H9 (cell line): ENCODE results near the gene MALRD1. TPM values are rescaled to one million over a fixed set of nuclear protein-coding genes. Genes with fewer than 3 reads are reported as not detected.

ENCODE experiments used
- DNase-seq: peaks from one replicate; pipeline ENCODE4 v3.0.0-alpha.2; 2017
- H2AFZ ChIP-seq: one replicate; pipeline ENCODE4 v1.6.1; 2013; ENCODE audit warnings: mild to moderate bottlenecking, low read length, control low read depth, moderate library complexity
- H2AK5ac ChIP-seq: 2 replicates; pipeline ENCODE4 v1.6.1; 2013; ENCODE audit warnings: low read length, control low read depth, mixed read lengths; ENCODE audit not compliant: insufficient read length
- H2BK120ac ChIP-seq: one replicate; pipeline ENCODE4 v1.6.1; 2013; ENCODE audit warnings: low read depth, mild to moderate bottlenecking, low read length, control low read depth, inconsistent platforms; ENCODE audit not compliant: poor library complexity, severe bottlenecking
- H2BK12ac ChIP-seq: 2 replicates; pipeline ENCODE4 v1.6.1; 2013; ENCODE audit warnings: low read length, control low read depth, mixed read lengths, low read depth; ENCODE audit not compliant: insufficient read length
- H2BK15ac ChIP-seq: 2 replicates; pipeline ENCODE4 v1.6.1; 2013; ENCODE audit warnings: low read depth, low read length, control low read depth
- H2BK20ac ChIP-seq: one replicate; pipeline ENCODE4 v1.6.1; 2013; ENCODE audit warnings: low read depth, mild to moderate bottlenecking, low read length, control low read depth, inconsistent platforms; ENCODE audit not compliant: poor library complexity, severe bottlenecking
- H2BK5ac ChIP-seq: 2 replicates; pipeline ENCODE4 v1.6.1; 2013; ENCODE audit warnings: low read length, control low read depth, mixed read lengths; ENCODE audit not compliant: insufficient read length
- H3K14ac ChIP-seq: 2 replicates; pipeline ENCODE4 v1.6.1; 2013; ENCODE audit warnings: low read length, control low read depth; ENCODE audit not compliant: insufficient read depth
- H3K18ac ChIP-seq: 2 replicates; pipeline ENCODE4 v1.6.1; 2013; ENCODE audit warnings: low read depth, mild to moderate bottlenecking, mixed read lengths, low read length, control low read depth; ENCODE audit not compliant: insufficient read length
- H3K23ac ChIP-seq: 2 replicates; pipeline ENCODE4 v1.6.1; 2013; ENCODE audit warnings: low read length, control low read depth, mixed read lengths, low read depth; ENCODE audit not compliant: insufficient read length
- H3K23me2 ChIP-seq: 2 replicates; pipeline ENCODE4 v1.6.1; 2013; ENCODE audit warnings: low read depth, mild to moderate bottlenecking, mixed read lengths, low read length, control low read depth; ENCODE audit not compliant: insufficient read length, poor library complexity, severe bottlenecking
- H3K27ac ChIP-seq: 2 replicates; pipeline ENCODE4 v1.5.1; 2013; ENCODE audit warnings: low read length, control low read depth, mixed read lengths, low read depth; ENCODE audit not compliant: insufficient read length
- H3K27me3 ChIP-seq: 2 replicates; pipeline ENCODE4 v1.6.1; 2013; ENCODE audit warnings: low read length, control low read depth, inconsistent platforms; ENCODE audit not compliant: insufficient read depth
- H3K4ac ChIP-seq: 2 replicates; pipeline ENCODE4 v1.6.1; 2013; ENCODE audit warnings: low read depth, mild to moderate bottlenecking, control low read depth, inconsistent platforms, low read length, moderate library complexity
- H3K4me1 ChIP-seq: 2 replicates; pipeline ENCODE4 v1.6.1; 2013; ENCODE audit warnings: low read length, control low read depth, inconsistent platforms; ENCODE audit not compliant: insufficient read depth
- H3K4me2 ChIP-seq: 2 replicates; pipeline ENCODE4 v1.6.1; 2013; ENCODE audit warnings: low read length, control low read depth, mixed read lengths; ENCODE audit not compliant: insufficient read length, insufficient read depth
- H3K56ac ChIP-seq: 2 replicates; pipeline ENCODE4 v1.6.1; 2013; ENCODE audit warnings: low read depth, mild to moderate bottlenecking, mixed read lengths, low read length, control low read depth; ENCODE audit not compliant: insufficient read length
- H3K79me1 ChIP-seq: 2 replicates; pipeline ENCODE4 v1.6.1; 2013; ENCODE audit warnings: low read depth, mild to moderate bottlenecking, moderate library complexity, low read length, control low read depth, inconsistent platforms; ENCODE audit not compliant: insufficient read depth, poor library complexity, severe bottlenecking
- H3K79me2 ChIP-seq: 2 replicates; pipeline ENCODE4 v1.6.1; 2013; ENCODE audit warnings: low read length, control low read depth, inconsistent platforms; ENCODE audit not compliant: insufficient read depth
- H3K9ac ChIP-seq: 2 replicates; pipeline ENCODE4 v1.6.1; 2013; ENCODE audit warnings: low read length, control low read depth, mixed read lengths; ENCODE audit not compliant: insufficient read length; ENCODE audit errors: extremely low read depth
- H3K9me3 ChIP-seq: one replicate; pipeline ENCODE4 v1.6.1; 2013; ENCODE audit warnings: low read depth, low read length, inconsistent platforms; ENCODE audit not compliant: control insufficient read depth
- H3T11ph ChIP-seq: one replicate; pipeline ENCODE4 v1.6.1; 2013; ENCODE audit warnings: mild to moderate bottlenecking, low read length, control low read depth, inconsistent platforms
- H4K20me1 ChIP-seq: one replicate; pipeline ENCODE4 v1.6.1; 2013; ENCODE audit not compliant: control insufficient read depth, insufficient read length, insufficient read depth
- H4K5ac ChIP-seq: 2 replicates; pipeline ENCODE4 v1.6.1; 2013; ENCODE audit warnings: low read depth, mild to moderate bottlenecking, mixed read lengths, low read length, control low read depth; ENCODE audit not compliant: insufficient read length
- H4K8ac ChIP-seq: replicated peaks from 2 replicates; pipeline ENCODE4 v1.6.1; 2013; ENCODE audit warnings: low read length, control low read depth, mixed read lengths, low read depth; ENCODE audit not compliant: insufficient read length
- H4K91ac ChIP-seq: 2 replicates; pipeline ENCODE4 v1.6.1; 2013; ENCODE audit warnings: low read depth, mild to moderate bottlenecking, moderate library complexity, mixed read lengths, low read length, control low read depth; ENCODE audit not compliant: insufficient read length
- H3K27ac Mint-ChIP-seq, 3 experiments: 2 replicates in 2 of 3; 3 replicates in 1 of 3; pipeline ENCODE4 v1.8.0; 2020 to 2021; ENCODE audit warnings: mixed read lengths in 3 of 3, mild to moderate bottlenecking in 1 of 3, moderate library complexity in 1 of 3
- H3K27me3 Mint-ChIP-seq: 2 replicates; pipeline ENCODE4 v1.8.0; 2021; ENCODE audit warnings: low read depth, mild to moderate bottlenecking, moderate library complexity, mixed read lengths
- H3K36me3 Mint-ChIP-seq, 3 experiments: 2 replicates in 2 of 3; 3 replicates in 1 of 3; pipeline ENCODE4 v1.8.0; 2020 to 2021; ENCODE audit warnings: low read depth in 3 of 3, mixed read lengths in 3 of 3; ENCODE audit not compliant: insufficient read depth in 1 of 3
- H3K4me1 Mint-ChIP-seq, 2 experiments: 2 replicates each; pipeline ENCODE4 v1.8.0; 2020; ENCODE audit warnings: mixed read lengths in 2 of 2
- H3K4me3 Mint-ChIP-seq, 2 experiments: 2 replicates in 1 of 2; 3 replicates in 1 of 2; pipeline ENCODE4 v1.8.0; 2020 to 2021; ENCODE audit warnings: mild to moderate bottlenecking in 2 of 2, mixed read lengths in 2 of 2, moderate library complexity in 1 of 2
- H3K9me3 Mint-ChIP-seq, 2 experiments: 2 replicates in 1 of 2; 3 replicates in 1 of 2; pipeline ENCODE4 v1.8.0; 2020; ENCODE audit warnings: mild to moderate bottlenecking in 2 of 2, mixed read lengths in 2 of 2, moderate library complexity in 1 of 2
- WGBS: extraction: QIAGEN DNeasy Blood & Tissue Kit; methylation state at CpG from one replicate; pipeline ENCODE4 v1.1.7; 2013; ENCODE audit warnings: missing lambda C conversion rate, low lambda C conversion rate, mixed read lengths; ENCODE audit not compliant: insufficient read length; ENCODE audit errors: extremely low coverage; 5-methylcytosine and 5-hydroxymethylcytosine counted together
- total RNA-seq: library from RNA; stranded (reverse); gene quantifications from 2 replicates; pipeline ENCODE4 v1.2.1, GENCODE V29; 2021
- TF ChIP-seq, protein P1 (sequence below): fragments of 200-600 bp; sonication (generic); conservative IDR thresholded peaks from 3 replicates; pipeline ENCODE4 v1.8.0; 2021; ENCODE audit warnings: antibody characterized with exemption, mild to moderate bottlenecking

Gene MALRD1
- total RNA-seq, 1 experiment from 2014 or later: 0.20 TPM

DNA sequence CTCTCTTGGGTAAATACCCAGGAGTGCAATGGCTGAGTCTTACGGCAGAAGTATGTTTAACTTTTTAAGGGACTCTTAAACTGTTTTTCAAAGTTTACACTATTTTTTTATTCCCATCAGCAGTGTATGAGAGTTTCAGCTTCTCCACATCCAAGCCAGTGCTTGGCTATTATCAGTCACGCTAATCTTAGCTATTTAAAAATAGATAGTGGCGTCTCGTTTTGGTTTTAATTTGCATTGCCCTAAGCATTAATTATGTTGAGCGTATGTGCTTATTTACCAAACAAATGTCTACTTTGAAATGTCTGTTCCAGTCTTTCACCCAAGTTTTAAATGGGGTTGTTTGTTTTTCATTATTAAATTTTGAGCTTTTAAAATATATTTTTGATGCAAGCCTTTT is 164.0 kb downstream of the MALRD1 start:
- no peaks in the 10 kb centered on the region; the same call in 1 of the 2 replicates for H3K27me3 Mint-ChIP-seq
- H3K18ac ChIP-seq: no peak overlapping the region
- no peak overlapping the region for H2BK5ac ChIP-seq
- no peak overlapping the region for H2BK20ac ChIP-seq
- DNase-seq: no peak
- no peaks in the 10 kb centered on the region for H3K9me3 ChIP-seq
- H3K4ac ChIP-seq: no peak overlapping the region
- H3K4me1 Mint-ChIP-seq: no peaks in the 10 kb centered on the region
- no peak overlapping the region for H2BK120ac ChIP-seq
- H4K91ac ChIP-seq: no peak overlapping the region
- no peak overlapping the region for H3K23ac ChIP-seq
- TF ChIP-seq, protein P1, sequence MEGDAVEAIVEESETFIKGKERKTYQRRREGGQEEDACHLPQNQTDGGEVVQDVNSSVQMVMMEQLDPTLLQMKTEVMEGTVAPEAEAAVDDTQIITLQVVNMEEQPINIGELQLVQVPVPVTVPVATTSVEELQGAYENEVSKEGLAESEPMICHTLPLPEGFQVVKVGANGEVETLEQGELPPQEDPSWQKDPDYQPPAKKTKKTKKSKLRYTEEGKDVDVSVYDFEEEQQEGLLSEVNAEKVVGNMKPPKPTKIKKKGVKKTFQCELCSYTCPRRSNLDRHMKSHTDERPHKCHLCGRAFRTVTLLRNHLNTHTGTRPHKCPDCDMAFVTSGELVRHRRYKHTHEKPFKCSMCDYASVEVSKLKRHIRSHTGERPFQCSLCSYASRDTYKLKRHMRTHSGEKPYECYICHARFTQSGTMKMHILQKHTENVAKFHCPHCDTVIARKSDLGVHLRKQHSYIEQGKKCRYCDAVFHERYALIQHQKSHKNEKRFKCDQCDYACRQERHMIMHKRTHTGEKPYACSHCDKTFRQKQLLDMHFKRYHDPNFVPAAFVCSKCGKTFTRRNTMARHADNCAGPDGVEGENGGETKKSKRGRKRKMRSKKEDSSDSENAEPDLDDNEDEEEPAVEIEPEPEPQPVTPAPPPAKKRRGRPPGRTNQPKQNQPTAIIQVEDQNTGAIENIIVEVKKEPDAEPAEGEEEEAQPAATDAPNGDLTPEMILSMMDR: no peak
- WGBS: no CpG with 5 or more reads among the region's 5 CpGs
- H3K4me2 ChIP-seq: no peak overlapping the region
- no peak overlapping the region for H2AFZ ChIP-seq
- H3T11ph ChIP-seq: no peak overlapping the region
- H3K9ac ChIP-seq: no peak overlapping the region
- H4K20me1 ChIP-seq: no peaks in the 10 kb centered on the region
- no peak overlapping the region for H3K56ac ChIP-seq
- no peak overlapping the region for H3K27ac Mint-ChIP-seq
- H3K14ac ChIP-seq: no peak overlapping the region
- no peaks in the 10 kb centered on the region for H3K36me3 Mint-ChIP-seq
- H3K27ac ChIP-seq: no peak overlapping the region
- H3K4me3 Mint-ChIP-seq: no peak overlapping the region
- no peak overlapping the region for H2BK15ac ChIP-seq
- H3K27me3 ChIP-seq: no peaks in the 10 kb centered on the region
- no peaks in the 10 kb centered on the region for H3K79me1 ChIP-seq
- no peak overlapping the region for H2AK5ac ChIP-seq
- no peaks in the 10 kb centered on the region for H3K9me3 Mint-ChIP-seq
- H4K8ac ChIP-seq: no peak overlapping the region
- no peak overlapping the region for H2BK12ac ChIP-seq
- no peaks in the 10 kb centered on the region for H3K23me2 ChIP-seq
- H4K5ac ChIP-seq: no peak overlapping the region
- H3K79me2 ChIP-seq: no peaks in the 10 kb centered on the region
- no peaks in the 10 kb centered on the region for H3K4me1 ChIP-seq
